ENCODE results near the gene NUDT9.

DNA sequence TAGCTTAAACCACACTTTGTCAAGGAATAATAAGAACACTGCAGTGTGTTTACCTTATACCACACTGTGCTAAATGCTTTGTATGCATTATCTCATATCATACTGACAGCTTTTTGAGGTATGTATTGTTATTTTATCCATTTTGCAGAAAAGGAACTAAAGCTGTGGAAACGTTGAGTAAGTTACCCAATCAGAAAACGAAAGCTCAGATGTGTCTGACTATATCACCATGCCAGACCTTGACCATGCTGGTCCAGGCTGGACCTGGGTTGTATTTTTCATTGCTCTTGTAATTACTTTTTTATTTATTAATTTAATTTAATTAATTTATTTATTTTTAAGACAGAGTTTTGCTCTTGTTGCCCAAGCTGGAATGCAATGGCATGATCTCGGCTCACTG is 33.5 kb upstream of the NUDT9 start:
- TF ChIP-seq, protein P1, sequence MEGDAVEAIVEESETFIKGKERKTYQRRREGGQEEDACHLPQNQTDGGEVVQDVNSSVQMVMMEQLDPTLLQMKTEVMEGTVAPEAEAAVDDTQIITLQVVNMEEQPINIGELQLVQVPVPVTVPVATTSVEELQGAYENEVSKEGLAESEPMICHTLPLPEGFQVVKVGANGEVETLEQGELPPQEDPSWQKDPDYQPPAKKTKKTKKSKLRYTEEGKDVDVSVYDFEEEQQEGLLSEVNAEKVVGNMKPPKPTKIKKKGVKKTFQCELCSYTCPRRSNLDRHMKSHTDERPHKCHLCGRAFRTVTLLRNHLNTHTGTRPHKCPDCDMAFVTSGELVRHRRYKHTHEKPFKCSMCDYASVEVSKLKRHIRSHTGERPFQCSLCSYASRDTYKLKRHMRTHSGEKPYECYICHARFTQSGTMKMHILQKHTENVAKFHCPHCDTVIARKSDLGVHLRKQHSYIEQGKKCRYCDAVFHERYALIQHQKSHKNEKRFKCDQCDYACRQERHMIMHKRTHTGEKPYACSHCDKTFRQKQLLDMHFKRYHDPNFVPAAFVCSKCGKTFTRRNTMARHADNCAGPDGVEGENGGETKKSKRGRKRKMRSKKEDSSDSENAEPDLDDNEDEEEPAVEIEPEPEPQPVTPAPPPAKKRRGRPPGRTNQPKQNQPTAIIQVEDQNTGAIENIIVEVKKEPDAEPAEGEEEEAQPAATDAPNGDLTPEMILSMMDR (conservative IDR thresholded peaks at IDR 0.05; ENCODE audit: low read depth, low read length): no peak
- TF ChIP-seq EZH2 (IDR thresholded peaks at IDR 0.05; ENCODE audit: low read length, unreplicated experiment): no peak
